Activated naive CD4-positive, alpha-beta T cell treated with anti-CD3 and anti-CD28 coated beads, Interleukin-2, amount 50 U/mL, for 72 hours (primary cell): Measurements from ENCODE around the gene RAB10. TPM values are rescaled to one million over a fixed set of nuclear protein-coding genes. Genes with fewer than 3 reads are reported as not detected.
A peak's percentile ranks its signal among the peaks of the same experiment; 100 is the strongest.

Source experiments
- ATAC-seq, 2 donors: fragments of 150-1000 bp; cut with Tn5 transposase; 2 replicates each; pipeline ENCODE4 v1.10.0; 2021; ENCODE audit warnings: mild to moderate bottlenecking in 2 of 2, moderate library complexity in 2 of 2
- DNase-seq, 2 donors: peaks; one replicate each; pipeline ENCODE4 v3.0.0; 2021 to 2022; ENCODE audit warnings: low spot score in 2 of 2
- H3K27ac Mint-ChIP-seq, 2 donors: one replicate each; pipeline ENCODE4 v1.8.0; 2022; ENCODE audit warnings: mild to moderate bottlenecking in 2 of 2, mixed read lengths in 2 of 2
- H3K36me3 Mint-ChIP-seq, 2 donors: one replicate each; pipeline ENCODE4 v1.8.0; 2022; ENCODE audit warnings: mixed read lengths in 2 of 2
- H3K9me3 Mint-ChIP-seq, 2 donors: one replicate each; pipeline ENCODE4 v1.8.0; 2022; ENCODE audit warnings: mixed read lengths in 2 of 2
- total RNA-seq, 2 donors: library from RNA; stranded (reverse); gene quantifications; one replicate each; pipeline ENCODE4 v1.2.3, GENCODE V29; 2022

RAB10 gene
- total RNA-seq, 2 donors from 2014 or later: 83.1 to 90.1 TPM

DNA sequence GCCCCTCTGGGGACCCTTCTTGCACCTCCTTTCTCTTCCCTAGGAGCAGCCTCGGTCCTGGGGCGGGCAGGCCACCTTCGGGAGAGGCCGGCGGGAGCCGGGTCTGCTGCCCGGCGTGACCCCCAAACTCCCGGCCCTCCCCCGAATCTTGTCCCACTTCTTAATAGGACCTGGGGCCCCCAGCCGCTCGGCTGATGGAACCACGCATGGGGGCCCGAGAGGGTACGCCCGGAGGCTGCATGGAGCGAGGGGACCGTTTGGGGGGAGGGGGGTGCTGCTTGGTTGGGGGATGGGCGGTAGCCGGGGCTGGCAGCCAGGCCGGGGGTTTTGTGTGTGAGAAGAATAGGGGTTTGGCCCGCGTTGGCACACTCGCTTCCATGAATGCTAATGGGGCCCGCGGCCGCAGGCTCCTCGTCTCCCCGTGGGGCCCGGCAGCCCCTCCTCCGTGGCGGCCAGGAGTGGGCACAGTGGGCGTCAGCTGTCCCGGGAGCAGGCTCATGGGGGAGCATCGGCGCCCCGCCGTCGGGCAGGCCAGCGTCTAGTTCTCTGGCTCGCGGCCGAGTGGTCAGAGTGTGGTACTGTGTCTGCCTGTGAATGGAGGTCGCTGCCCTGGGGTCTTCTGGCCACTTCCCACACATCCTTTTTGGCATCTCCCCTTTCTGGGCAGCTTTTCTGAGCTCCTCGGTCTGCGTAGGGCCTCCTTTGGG lies 140.0 kb downstream of the RAB10 start:
- H3K36me3 Mint-ChIP-seq: peaks cover 6 to 11% of the 10 kb centered on the region in 2 donors
- DNase-seq (no peak), ATAC-seq (no peak)

DNA sequence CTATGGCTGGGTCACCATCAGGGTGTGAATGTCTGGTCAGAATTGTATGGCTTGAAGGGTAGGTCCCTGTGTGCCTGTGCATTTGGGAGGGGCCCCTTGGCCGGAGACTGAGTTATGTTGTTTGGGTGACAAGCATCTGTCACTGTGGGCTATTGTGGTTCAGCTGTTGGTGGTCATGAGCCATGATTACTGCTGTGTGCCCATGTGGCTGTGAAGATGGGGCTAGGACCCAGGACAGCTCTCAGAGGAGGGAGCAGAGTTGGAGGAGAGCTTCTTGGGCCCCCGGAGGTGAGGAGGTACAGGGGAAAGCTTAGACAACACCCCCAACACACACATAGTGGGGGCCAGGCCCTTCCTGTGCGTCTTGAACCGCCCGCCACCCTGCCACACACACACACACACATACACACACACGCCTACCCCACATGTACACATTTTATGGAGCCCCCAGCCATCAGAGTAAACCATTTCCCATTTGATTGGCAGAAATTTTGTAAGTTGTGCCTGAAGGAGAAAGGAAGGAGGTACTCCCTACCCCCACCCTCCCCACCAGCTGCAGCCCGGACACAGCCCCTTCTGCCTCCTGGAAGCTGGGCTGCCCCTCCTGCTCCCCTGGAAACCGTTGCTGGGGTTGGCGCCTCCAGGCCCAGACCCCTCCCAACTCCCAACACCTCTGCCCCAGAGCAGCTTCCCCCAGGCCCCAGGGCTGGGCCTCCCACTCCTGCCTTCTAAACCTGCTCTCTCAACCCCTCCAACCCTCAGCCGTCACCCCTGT lies 141.0 kb downstream of the RAB10 start:
- DNase-seq: no peak
- H3K36me3 Mint-ChIP-seq: peaks cover 6 to 11% of the 10 kb centered on the region in 2 donors
- ATAC-seq: peak; percentile 18 to 23
- no peaks in the 10 kb centered on the region for H3K9me3 Mint-ChIP-seq
- no peak overlapping the region for H3K27ac Mint-ChIP-seq

More for the DNA sequence above, 140.0 kb downstream of the RAB10 start:
- Mint-ChIP-seq H3K9me3 (no peaks in the 10 kb centered on the region), H3K27ac (no peak overlapping the region)

- H3K36me3 Mint-ChIP-seq: peaks cover 6 to 11% of the 10 kb centered on the region in 2 donors
- H3K9me3 Mint-ChIP-seq: no peaks in the 10 kb centered on the region
- no peak for DNase-seq
Measured at GRCh38 chr2:26175466-26176278, 141.8 kb downstream of the RAB10 start.

GRCh38 chr2:26176279-26176615 lies 142.4 kb downstream of the RAB10 start:
- H3K27ac Mint-ChIP-seq: no peak overlapping the region
- H3K9me3 Mint-ChIP-seq: no peaks in the 10 kb centered on the region
- peaks cover 6 to 11% of the 10 kb centered on the region in 2 donors for H3K36me3 Mint-ChIP-seq
- no peak for ATAC-seq
- no peak for DNase-seq

More at GRCh38 chr2:26175466-26176278, 141.8 kb downstream of the RAB10 start:
- ATAC-seq: no peak
- H3K27ac Mint-ChIP-seq: no peak overlapping the region

DNA sequence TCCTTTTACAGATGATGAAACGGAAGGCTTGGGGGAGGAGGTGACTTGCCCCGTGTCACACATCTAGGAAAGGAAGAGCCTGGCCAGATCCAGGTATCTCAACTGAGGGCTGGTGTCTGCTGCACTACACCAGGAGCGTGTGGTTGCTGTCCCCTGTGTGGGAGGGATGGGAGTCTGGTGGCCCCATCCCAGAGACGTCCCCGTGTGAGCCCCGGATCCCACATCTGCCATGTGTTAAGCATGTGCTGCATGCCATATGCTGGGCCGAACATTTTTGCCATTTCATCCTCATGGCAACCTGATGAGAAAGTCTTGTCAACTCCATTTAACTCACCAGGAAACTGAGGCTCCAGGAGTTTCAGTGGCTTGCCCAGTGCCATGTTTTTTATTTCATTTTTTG lies 143.2 kb downstream of the RAB10 start:
- no peak for ATAC-seq
- no peak overlapping the region for H3K27ac Mint-ChIP-seq
- no peaks in the 10 kb centered on the region for H3K9me3 Mint-ChIP-seq
- DNase-seq: no peak
- peaks cover 0 to 2% of the 10 kb centered on the region in 2 donors for H3K36me3 Mint-ChIP-seq

DNA sequence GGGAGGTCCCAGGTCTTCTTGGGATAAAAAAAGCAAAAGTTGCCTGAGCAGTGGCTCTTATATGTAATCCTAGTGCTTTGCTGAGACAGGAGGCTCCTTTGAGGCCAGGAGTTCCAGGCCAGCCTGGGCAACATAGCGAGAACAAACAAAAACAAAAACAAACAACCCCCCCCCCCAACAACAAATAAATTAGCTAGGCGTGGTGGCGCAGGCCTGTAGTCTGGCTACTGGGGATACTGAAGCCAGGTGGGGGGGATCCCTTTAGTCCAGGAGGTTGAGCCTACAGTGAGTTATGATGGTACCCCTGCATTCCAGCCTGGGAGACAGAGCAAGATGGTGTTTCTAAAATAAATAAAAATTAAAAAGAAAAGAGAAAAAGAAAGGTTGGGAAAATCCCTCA lies 144.4 kb downstream of the RAB10 start:
- no peak for DNase-seq
- Mint-ChIP-seq H3K27ac (no peak overlapping the region), H3K9me3 (no peaks in the 10 kb centered on the region), H3K36me3 (no peaks in the 10 kb centered on the region)
- ATAC-seq: no peak

GRCh38 chr2:26178746-26179436 lies 145.0 kb downstream of the RAB10 start:
- DNase-seq (no peak), ATAC-seq (peak; percentile 47 to 56)
- Mint-ChIP-seq H3K36me3 (no peaks in the 10 kb centered on the region), H3K27ac (no peak overlapping the region), H3K9me3 (no peaks in the 10 kb centered on the region)

DNA sequence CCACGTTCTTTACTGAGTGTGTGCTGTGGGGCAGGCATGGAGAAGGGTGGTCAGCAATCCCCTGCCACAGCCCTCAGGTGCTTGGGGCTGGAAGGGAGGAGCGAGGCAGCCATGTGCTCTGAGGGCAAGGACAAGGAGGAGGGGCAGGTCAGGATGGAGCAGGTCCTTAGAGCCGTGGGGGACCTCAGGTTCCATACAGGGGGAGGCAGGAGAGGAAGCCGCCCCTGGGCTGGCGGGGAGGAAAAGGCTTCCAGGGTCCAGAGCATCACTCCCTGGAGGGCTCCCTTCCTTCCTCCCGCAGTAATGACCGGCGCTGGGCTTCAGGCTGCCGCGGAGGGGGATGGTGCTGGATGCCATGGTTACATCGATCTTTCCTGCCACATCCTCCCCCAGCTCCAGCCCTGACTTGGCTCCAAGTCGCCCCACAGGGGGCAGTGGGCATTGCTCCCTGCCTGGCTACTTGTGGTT lies 145.6 kb downstream of the RAB10 start:
- ATAC-seq (no peak), DNase-seq (no peak)
- no peaks in the 10 kb centered on the region for H3K9me3 Mint-ChIP-seq
- no peaks in the 10 kb centered on the region for H3K36me3 Mint-ChIP-seq
- no peak overlapping the region for H3K27ac Mint-ChIP-seq

- H3K9me3 Mint-ChIP-seq: no peaks in the 10 kb centered on the region
- DNase-seq (no peak), ATAC-seq (no peak)
- no peak overlapping the region for H3K27ac Mint-ChIP-seq
- H3K36me3 Mint-ChIP-seq: no peaks in the 10 kb centered on the region
Measured at GRCh38 chr2:26182441-26182840, 148.6 kb downstream of the RAB10 start.

- ATAC-seq: no peak
- Mint-ChIP-seq H3K27ac (no peak overlapping the region), H3K9me3 (no peaks in the 10 kb centered on the region), H3K36me3 (no peaks in the 10 kb centered on the region)
- DNase-seq: no peak
Measured at GRCh38 chr2:26182887-26183630, 149.2 kb downstream of the RAB10 start.

- no peak overlapping the region for H3K27ac Mint-ChIP-seq
- H3K9me3 Mint-ChIP-seq: no peaks in the 10 kb centered on the region
- DNase-seq (no peak), ATAC-seq (no peak)
- no peaks in the 10 kb centered on the region for H3K36me3 Mint-ChIP-seq
Measured at GRCh38 chr2:26184121-26184520, 150.2 kb downstream of the RAB10 start.

DNA sequence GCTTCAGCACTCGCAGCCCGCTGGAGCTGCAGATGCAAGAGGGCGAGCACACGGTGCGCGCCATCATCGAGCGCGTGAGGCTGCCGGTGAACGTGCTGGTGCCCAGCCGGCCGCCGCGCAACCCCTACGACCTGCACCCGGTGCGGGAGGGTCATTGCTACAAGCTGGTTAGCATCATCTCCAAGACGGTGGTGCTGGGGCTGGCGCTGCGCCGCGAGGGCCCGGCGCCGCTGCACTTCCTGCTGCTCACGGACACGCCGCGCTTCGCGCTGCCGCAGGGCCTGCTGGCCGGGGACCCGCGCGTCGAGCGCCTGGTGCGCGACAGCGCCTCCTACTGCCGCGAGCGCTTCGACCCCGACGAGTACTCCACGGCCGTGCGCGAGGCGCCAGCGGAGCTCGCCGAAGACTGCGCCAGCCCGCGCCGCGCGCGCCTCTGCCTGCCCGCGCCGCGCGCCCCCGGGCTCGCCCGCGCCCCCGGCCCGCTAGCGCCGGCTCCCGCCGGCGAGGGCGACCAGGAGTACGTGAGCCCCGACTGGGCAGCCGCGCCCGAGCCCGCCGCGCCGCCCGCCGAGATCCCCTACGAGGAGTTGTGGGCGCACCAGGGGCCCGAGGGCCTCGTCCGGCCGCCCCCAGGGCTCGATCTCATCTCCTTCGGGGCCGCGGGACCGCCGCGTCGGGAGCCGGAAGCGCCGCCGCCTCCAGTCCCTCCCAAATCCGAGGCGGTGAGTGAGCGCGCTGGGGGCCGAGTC lies 150.8 kb downstream of the RAB10 start:
- no peaks in the 10 kb centered on the region for H3K36me3 Mint-ChIP-seq
- H3K9me3 Mint-ChIP-seq: no peaks in the 10 kb centered on the region
- H3K27ac Mint-ChIP-seq: no peak overlapping the region
- DNase-seq (peak; percentile 78 to 88), ATAC-seq (peak; percentile 96 to 97)

DNA sequence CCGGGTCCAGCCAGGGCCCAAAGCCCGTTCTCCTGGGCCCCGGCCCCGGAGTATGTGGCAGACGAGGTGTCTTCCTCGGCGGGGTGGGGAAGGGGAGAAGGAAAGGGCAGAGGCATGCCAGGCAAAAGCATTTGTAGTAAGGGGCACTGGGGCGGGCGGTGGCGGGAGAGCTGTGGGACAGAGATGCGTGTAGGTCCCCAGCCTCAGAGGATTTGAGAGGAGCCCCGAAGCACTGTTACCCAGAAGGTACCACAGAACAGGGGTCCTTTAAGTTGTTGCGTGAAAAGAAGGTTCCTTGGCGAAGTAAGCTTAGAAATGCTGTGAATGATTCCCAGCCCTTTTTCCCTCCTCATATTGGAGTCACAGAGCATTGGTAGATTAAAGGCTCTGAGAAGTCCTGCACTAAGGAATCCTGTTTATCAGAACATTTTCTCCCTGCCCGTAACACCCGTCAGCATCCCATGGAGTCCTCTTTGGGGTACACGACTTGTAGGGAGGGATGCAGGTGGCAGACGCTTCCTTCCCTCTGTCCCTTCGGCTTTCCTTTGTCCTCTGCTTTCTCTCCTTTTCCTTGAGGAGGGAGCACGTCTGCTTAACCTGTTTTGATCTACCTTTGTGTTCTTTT lies 151.5 kb downstream of the RAB10 start:
- H3K27ac Mint-ChIP-seq: no peak overlapping the region
- no peaks in the 10 kb centered on the region for H3K36me3 Mint-ChIP-seq
- DNase-seq: no peak
- ATAC-seq: no peak
- H3K9me3 Mint-ChIP-seq: no peaks in the 10 kb centered on the region

DNA sequence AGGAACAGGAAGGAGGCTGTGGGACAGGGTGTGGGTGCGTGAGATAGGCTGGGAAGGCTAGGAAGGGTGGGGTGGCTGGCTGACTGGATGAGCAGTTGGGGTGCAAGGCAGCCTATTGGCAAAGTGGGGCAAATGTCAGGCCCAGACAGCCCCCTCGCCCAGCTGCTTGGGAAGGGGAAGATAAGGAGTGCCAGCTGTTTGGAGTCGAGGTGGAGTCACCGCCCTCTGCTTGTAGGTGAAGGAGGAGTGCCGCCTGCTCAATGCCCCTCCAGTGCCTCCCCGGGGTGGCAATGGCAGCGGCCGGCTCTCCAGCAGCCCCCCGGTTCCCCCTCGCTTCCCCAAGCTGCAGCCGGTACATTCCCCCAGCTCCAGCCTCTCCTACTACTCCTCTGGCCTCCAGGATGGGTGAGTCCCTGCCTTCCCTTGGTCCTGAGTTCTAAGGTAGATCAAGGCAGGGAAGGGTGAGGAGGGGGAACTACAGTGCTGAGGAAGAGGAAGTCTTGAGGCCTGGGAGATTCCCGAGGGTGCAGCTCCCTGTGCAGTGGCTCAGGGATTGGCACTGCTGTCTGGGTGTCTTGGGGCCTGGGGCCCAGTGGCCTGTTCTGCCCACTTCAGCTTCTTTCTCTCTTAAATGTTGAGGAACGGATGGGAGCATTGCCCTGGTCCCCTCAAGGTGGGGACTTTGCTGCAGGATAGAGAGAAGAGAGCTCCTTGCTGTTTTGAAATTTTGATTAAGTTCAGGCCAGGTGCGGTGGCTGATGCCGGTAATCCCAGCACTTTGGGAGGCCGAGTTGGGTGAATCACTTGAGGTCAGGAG lies 152.3 kb downstream of the RAB10 start:
- H3K9me3 Mint-ChIP-seq: no peaks in the 10 kb centered on the region
- no peak overlapping the region for H3K27ac Mint-ChIP-seq
- ATAC-seq (no peak), DNase-seq (no peak)
- H3K36me3 Mint-ChIP-seq: no peaks in the 10 kb centered on the region
